ENCODE data around the gene NTM.

GRCh38 chr11:131365329-131365930, 5.0 kb upstream of the NTM start:
- TF ChIP-seq CTCF (tag by site-specific recombination; IDR thresholded peaks at IDR 0.05) (no peak), ZNF19 (tag by site-specific recombination; IDR thresholded peaks at IDR 0.05; ENCODE audit: low read depth) (no peak), ZNF670 (tag by site-specific recombination; IDR thresholded peaks at IDR 0.05; ENCODE audit: low read depth) (no peak), ZNF776 (tag by site-specific recombination; IDR thresholded peaks at IDR 0.05; ENCODE audit: borderline replicate concordance) (no peak), KLF1 (tag by site-specific recombination; IDR thresholded peaks at IDR 0.05) (no peak), ZFP3 (tag by site-specific recombination; IDR thresholded peaks at IDR 0.05; ENCODE audit: low read depth) (no peak), ZNF311 (tag by site-specific recombination; IDR thresholded peaks at IDR 0.05; ENCODE audit: borderline replicate concordance) (no peak), YY1 (tag by site-specific recombination; IDR thresholded peaks at IDR 0.05) (no peak), IKZF3 (tag by site-specific recombination; IDR thresholded peaks at IDR 0.05) (no peak), PATZ1 (tag by site-specific recombination; IDR thresholded peaks at IDR 0.05) (no peak)
- TF ChIP-seq, protein P1, sequence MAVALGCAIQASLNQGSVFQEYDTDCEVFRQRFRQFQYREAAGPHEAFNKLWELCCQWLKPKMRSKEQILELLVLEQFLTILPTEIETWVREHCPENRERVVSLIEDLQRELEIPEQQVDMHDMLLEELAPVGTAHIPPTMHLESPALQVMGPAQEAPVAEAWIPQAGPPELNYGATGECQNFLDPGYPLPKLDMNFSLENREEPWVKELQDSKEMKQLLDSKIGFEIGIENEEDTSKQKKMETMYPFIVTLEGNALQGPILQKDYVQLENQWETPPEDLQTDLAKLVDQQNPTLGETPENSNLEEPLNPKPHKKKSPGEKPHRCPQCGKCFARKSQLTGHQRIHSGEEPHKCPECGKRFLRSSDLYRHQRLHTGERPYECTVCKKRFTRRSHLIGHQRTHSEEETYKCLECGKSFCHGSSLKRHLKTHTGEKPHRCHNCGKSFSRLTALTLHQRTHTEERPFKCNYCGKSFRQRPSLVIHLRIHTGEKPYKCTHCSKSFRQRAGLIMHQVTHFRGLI (tag by site-specific recombination; IDR thresholded peaks at IDR 0.05): no peak
- TF ChIP-seq, protein P2, sequence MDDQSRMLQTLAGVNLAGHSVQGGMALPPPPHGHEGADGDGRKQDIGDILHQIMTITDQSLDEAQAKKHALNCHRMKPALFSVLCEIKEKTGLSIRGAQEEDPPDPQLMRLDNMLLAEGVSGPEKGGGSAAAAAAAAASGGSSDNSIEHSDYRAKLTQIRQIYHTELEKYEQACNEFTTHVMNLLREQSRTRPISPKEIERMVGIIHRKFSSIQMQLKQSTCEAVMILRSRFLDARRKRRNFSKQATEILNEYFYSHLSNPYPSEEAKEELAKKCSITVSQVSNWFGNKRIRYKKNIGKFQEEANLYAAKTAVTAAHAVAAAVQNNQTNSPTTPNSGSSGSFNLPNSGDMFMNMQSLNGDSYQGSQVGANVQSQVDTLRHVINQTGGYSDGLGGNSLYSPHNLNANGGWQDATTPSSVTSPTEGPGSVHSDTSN (CRISPR knock-in tag; IDR thresholded peaks at IDR 0.05): no peak

Data from HEK293 (cell line).